Urothelium cell line (cell line): ENCODE results near the gene RTKN2.

Experiments used
- DNase-seq: peaks from one replicate; pipeline ENCODE4 v3.0.0; 2011; ENCODE audit warnings: low spot score, mixed read lengths
- FAIRE-seq: peaks from 2 replicates; lab custom pipeline; 2011; peaks lifted over from hg19 to GRCh38; lab: Jason Lieb, UNC

The RTKN2 gene

GRCh38 chr10:62230344-62231121, 38.1 kb downstream of the RTKN2 start:
- FAIRE-seq (no peak), DNase-seq (peak; percentile 25)

GRCh38 chr10:62225362-62225761, 43.3 kb downstream of the RTKN2 start:
- FAIRE-seq, result no peak

GRCh38 chr10:62224606-62225005, 44.0 kb downstream of the RTKN2 start:
- FAIRE-seq (peak; percentile 50), DNase-seq (peak; percentile 76)

More at GRCh38 chr10:62225362-62225761, 43.3 kb downstream of the RTKN2 start:
- DNase-seq, result no peak

DNA sequence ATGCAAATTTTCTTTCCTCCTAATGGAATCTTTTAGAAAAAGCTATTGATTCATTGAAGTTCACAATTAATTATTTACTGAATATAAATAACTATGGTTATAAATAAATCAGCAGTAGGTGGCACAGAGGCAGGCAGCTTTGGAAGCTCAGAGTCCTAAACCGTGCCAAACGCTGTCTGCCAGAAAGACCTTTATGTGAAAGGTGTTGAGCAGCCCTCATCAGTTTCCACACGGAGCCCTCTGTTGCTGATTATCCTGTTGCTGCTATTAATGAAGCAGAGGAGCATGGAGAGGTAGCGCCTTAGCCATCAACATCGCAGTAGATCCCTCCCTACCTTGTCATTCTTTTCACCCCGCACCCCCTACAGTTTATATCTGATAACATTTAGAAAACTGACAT, 51.0 kb downstream of the RTKN2 start:
- no peak for DNase-seq
- no peak for FAIRE-seq

DNA sequence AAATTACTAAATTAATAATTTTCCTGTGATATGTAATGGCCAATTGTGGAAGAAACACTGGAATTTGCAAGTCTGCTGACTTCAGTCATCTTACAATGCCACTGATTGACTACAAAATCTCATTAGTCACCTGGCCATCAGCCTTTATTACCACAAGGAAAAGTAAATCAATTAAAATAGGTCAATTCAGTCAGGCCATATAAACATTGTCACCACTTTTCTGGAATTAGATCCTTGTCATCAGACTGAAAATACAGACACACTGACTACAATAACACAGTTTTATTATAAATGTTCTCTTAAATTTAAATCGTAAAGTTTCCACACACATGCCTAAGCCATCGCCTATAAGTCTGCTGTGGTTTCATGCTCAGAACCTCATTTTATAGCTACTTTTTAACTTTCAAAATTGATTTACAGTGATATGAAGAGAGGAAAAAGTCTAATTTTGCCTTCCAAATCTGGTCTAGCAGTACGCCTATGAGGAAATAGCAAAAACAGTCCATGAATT, 54.2 kb downstream of the RTKN2 start:
- DNase-seq (no peak), FAIRE-seq (no peak)

DNA sequence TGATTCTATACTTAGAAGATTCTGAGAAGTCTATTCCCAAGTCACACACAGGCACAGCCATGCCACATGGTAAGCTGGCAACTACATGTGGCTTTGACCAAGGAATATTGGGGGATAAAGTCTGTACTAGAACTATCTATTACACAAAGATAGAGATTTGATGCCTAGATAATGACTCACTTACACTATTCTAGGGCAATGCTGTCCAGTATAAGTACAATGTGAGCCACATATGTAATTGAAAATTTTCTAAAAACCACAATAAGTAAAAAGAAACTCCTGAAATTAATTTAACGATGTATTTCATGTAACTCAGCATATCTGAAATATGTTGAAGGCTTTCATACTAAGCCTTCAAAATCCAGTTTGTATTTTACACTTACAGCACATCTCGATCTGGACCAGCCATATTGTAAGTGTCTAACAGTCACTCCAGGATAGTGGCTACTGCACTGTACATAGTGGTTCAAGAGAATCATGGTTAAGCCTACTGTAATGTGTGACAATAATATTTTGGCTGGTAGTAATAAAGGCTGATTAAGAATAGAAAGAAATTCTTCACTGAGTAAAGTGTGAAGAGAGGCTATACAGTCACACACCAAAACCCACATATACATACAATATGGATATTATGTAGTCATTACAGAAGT, 62.8 kb downstream of the RTKN2 start:
- DNase-seq, result no peak
- FAIRE-seq, result no peak

DNA sequence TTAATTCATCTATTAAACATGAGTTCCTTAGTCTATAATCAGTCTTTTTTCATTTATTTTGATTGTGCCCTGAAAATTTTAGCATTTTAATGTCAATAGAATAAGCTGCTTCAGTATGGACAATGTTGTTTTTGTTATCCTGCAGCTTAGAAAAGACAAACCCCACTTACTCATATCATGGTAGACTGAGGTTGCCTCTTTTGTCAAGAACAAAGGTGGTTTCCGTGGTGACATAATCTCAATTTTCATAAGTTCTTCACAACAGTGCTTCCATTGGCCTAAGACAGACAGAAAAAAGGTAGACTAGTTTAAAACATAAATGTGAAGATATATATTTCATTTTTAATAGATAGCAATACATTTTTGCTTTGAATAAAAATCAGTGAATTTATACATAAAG, 69.1 kb downstream of the RTKN2 start:
- DNase-seq, result no peak
- no peak for FAIRE-seq

GRCh38 chr10:62196528-62196927, 72.1 kb downstream of the RTKN2 start:
- no peak for FAIRE-seq

GRCh38 chr10:62195675-62195926, 73.0 kb downstream of the RTKN2 start:
- FAIRE-seq, result no peak
- no peak for DNase-seq

More at GRCh38 chr10:62196528-62196927, 72.1 kb downstream of the RTKN2 start:
- DNase-seq, result no peak

GRCh38 chr10:62194924-62195674, 73.5 kb downstream of the RTKN2 start:
- no peak for FAIRE-seq
- DNase-seq, result no peak

- DNase-seq (no peak), FAIRE-seq (no peak)
These were observed 75.2 kb downstream of the RTKN2 start for GRCh38 chr10:62193479-62193878.

- DNase-seq (no peak), FAIRE-seq (no peak)
These were observed 79.5 kb downstream of the RTKN2 start for GRCh38 chr10:62189131-62189530.

- DNase-seq (no peak), FAIRE-seq (no peak)
These were observed 80.5 kb downstream of the RTKN2 start for GRCh38 chr10:62188021-62188616.

- DNase-seq (no peak), FAIRE-seq (no peak)
These were observed 81.5 kb downstream of the RTKN2 start for GRCh38 chr10:62186999-62187675.

- DNase-seq (no peak), FAIRE-seq (no peak)
These were observed 82.5 kb downstream of the RTKN2 start for GRCh38 chr10:62185919-62186692.

- DNase-seq, result no peak
These were observed 84.5 kb downstream of the RTKN2 start for GRCh38 chr10:62183857-62184795.

GRCh38 chr10:62183442-62183841, 85.2 kb downstream of the RTKN2 start:
- FAIRE-seq (no peak), DNase-seq (no peak)

More at GRCh38 chr10:62183857-62184795, 84.5 kb downstream of the RTKN2 start:
- no peak for FAIRE-seq

DNA sequence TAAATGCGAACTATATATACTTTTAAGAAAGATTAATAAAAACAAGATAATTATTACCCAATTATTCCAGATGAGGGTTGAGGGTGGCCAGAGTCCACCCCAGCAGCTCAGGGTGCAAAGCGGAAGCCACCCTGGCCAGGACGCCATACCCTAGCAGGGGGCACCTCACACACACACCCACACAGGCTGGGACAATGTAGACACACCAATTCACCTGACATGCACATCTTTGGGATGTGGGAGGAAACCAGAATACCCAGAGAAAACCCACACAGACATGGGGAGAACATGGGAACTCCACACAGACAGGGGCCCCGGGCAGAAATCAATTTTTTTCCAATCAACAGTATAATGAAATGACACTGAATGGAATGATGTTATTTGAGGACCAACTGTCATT, 86.0 kb downstream of the RTKN2 start:
- DNase-seq (no peak), FAIRE-seq (no peak)

DNA sequence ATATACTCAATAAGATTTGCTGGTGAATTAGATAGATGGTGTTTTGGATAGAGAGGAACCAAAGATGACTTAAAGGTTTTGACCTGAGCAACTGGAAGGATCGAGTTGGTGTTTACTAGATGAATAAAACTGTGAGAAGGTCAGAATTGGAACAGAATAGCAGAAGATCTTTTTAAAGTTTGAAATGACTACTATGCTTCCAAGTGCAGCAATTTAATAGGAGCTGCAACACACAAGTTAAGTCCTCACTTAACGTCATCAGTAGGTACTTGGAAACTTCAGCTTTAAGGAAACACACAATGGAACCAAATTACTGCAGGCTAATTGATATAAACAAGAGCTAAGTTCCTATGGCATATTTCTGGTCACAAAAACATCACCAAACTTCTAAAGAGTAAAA, 86.5 kb downstream of the RTKN2 start:
- DNase-seq (no peak), FAIRE-seq (no peak)
